Endothelial cell of umbilical vein (primary cell): Measurements from ENCODE around the gene NECAB2. TPM values are rescaled to one million over a fixed set of nuclear protein-coding genes. Genes with fewer than 3 reads are reported as not detected.

Experiments
- BruUV-seq: library from RNA; stranded (reverse); fragments of 400-500 nt; replicated peaks from 2 replicates; lab custom pipeline; 2021; lab: Mats Ljungman, UMichigan
- CTCF ChIA-PET: fragments of 300-600, 350-600 bp; sonication (Branson Sonifier 250); formaldehyde crosslinking; loops from one replicate; lab custom pipeline; 2021; ENCODE audit warnings: antibody characterized with exemption, inconsistent platforms; lab: Charles Lee
- POLR2A ChIA-PET: fragments of 300-600, 350-600 bp; sonication (Branson Sonifier 250); formaldehyde crosslinking; loops from one replicate; lab custom pipeline; 2021; ENCODE audit warnings: antibody characterized with exemption, inconsistent platforms; lab: Charles Lee
- DNase-seq: peaks from one replicate; pipeline ENCODE4 v3.0.0-alpha.2; 2011; ENCODE audit warnings: low read depth, low spot score
- FAIRE-seq: peaks from 2 replicates; lab custom pipeline; 2011; peaks lifted over from hg19 to GRCh38; lab: Jason Lieb, UNC
- H2AFZ ChIP-seq: 2 replicates; pipeline ENCODE4 v1.6.0; 2012; ENCODE audit warnings: low read depth, low read length, control low read depth, inconsistent platforms
- H3K27ac ChIP-seq: 2 replicates; pipeline ENCODE4 v1.5.1; 2011; ENCODE audit warnings: low read depth, mild to moderate bottlenecking, control low read depth, low read length, moderate library complexity; ENCODE audit not compliant: insufficient read depth
- H3K27me3 ChIP-seq, 2 experiments: 2 replicates each; pipeline versions ENCODE4 v1.6.0 to v1.6.1; 2011; ENCODE audit warnings: low read length in 2 of 2, mixed read lengths in 1 of 2; ENCODE audit not compliant: control insufficient read depth in 2 of 2, insufficient read depth in 2 of 2
- H3K36me3 ChIP-seq, 2 experiments: 2 replicates in 1 of 2; 3 replicates in 1 of 2; pipeline ENCODE4 v1.5.1; 2011; ENCODE audit warnings: low read length in 2 of 2, mild to moderate bottlenecking in 1 of 2, moderate library complexity in 1 of 2; ENCODE audit not compliant: control insufficient read depth in 2 of 2, insufficient read depth in 2 of 2; ENCODE audit errors: extremely low read depth in 1 of 2
- H3K4me1 ChIP-seq: 3 replicates; pipeline ENCODE4 v1.5.1; 2011; ENCODE audit warnings: mild to moderate bottlenecking, low read length; ENCODE audit not compliant: control insufficient read depth, insufficient read depth; ENCODE audit errors: extremely low read depth
- H3K4me2 ChIP-seq: 2 replicates; pipeline ENCODE4 v1.6.1; 2011; ENCODE audit warnings: low read length, control low read depth, mixed read lengths; ENCODE audit not compliant: insufficient read depth
- H3K4me3 ChIP-seq, 3 experiments: fragments of 200-600 bp in 1 of 3; sonication (generic), shearing (Covaris generic) in 1 of 3; replicated peaks in 1 of 3; 2 replicates each; pipeline ENCODE4 v1.5.1; 2011 to 2016; ENCODE audit warnings: control low read depth in 3 of 3, low read length in 3 of 3, mild to moderate bottlenecking in 2 of 3, inconsistent platforms in 1 of 3, low read depth in 1 of 3, moderate library complexity in 1 of 3; ENCODE audit not compliant: insufficient read depth in 1 of 3
- H3K79me2 ChIP-seq: 2 replicates; pipeline ENCODE4 v1.6.0; 2012; ENCODE audit warnings: low read length, inconsistent platforms; ENCODE audit not compliant: control insufficient read depth, insufficient read depth
- H3K9ac ChIP-seq: replicated peaks from 2 replicates; pipeline ENCODE3; 2011; ENCODE audit warnings: low read length, control low read depth; ENCODE audit not compliant: insufficient read depth; ENCODE audit errors: extremely low read depth
- H3K9me1 ChIP-seq: replicated peaks from 3 replicates; pipeline ENCODE4 v1.6.0; 2011; ENCODE audit warnings: mild to moderate bottlenecking, low read length; ENCODE audit not compliant: control insufficient read depth, insufficient read depth; ENCODE audit errors: extremely low read depth
- H3K9me3 ChIP-seq: replicated peaks from 2 replicates; pipeline ENCODE4 v1.5.1; 2012; ENCODE audit warnings: low read length, inconsistent platforms; ENCODE audit not compliant: control insufficient read depth, insufficient read depth
- H4K20me1 ChIP-seq: replicated peaks from 2 replicates; pipeline ENCODE3; 2011; ENCODE audit warnings: mild to moderate bottlenecking, low read length; ENCODE audit not compliant: control insufficient read depth, insufficient read depth; ENCODE audit errors: extremely low read depth
- EZH2 ChIP-seq: IDR thresholded peaks from 2 replicates; pipeline ENCODE4 v1.6.1; 2012; ENCODE audit warnings: borderline replicate concordance, low read depth, mild to moderate bottlenecking, moderate library complexity, low read length, inconsistent platforms; ENCODE audit not compliant: severe bottlenecking
- GATA2 ChIP-seq: IDR thresholded peaks from 2 replicates; pipeline ENCODE4 v1.7.0; 2011; ENCODE audit warnings: low read depth, mild to moderate bottlenecking, moderate library complexity, mixed read lengths, low read length; ENCODE audit not compliant: insufficient read length, insufficient read depth
- JUN ChIP-seq: IDR thresholded peaks from 2 replicates; pipeline ENCODE4 v1.6.1; 2011; ENCODE audit warnings: borderline replicate concordance, low read depth; ENCODE audit not compliant: insufficient read length, insufficient read depth
- MAX ChIP-seq: IDR thresholded peaks from 2 replicates; pipeline ENCODE4 v1.6.1; 2011; ENCODE audit not compliant: insufficient read depth, insufficient read length
- MYC ChIP-seq: IDR thresholded peaks from one replicate; pipeline ENCODE4 v1.6.1; 2011; ENCODE audit warnings: mild to moderate bottlenecking, low read depth, low read length
- POLR2A ChIP-seq: IDR thresholded peaks from 2 replicates; pipeline ENCODE4 v1.6.1; 2012; ENCODE audit warnings: low read depth, mild to moderate bottlenecking, control low read depth, low read length
- POLR2AphosphoS5 ChIP-seq: IDR thresholded peaks from 2 replicates; pipeline ENCODE4 v1.6.1; 2012; ENCODE audit warnings: low read depth, mild to moderate bottlenecking, control low read depth, low read length, moderate library complexity; ENCODE audit not compliant: insufficient read depth
- dilution Hi-C: fragments of 300-500 bp; cut with MboI; formaldehyde crosslinking; loops from one replicate; pipeline ENCODE4 v1.15.0; 2019; ENCODE audit warnings: low sequenced_read_pairs; ENCODE audit not compliant: extremely low pct_ligation_motif_present
- intact Hi-C: fragments of 100-400 bp; cut with micrococcal nuclease; formaldehyde crosslinking; loops from one replicate; pipeline ENCODE4 v1.10.0; 2022
- polyA plus RNA-seq, 4 experiments: library from polyadenylated mRNA; depleted of rRNA in 3 of 4; stranded (reverse) in 3 of 4; unstranded in 1 of 4; fragments of >200 nt; gene quantifications; 2 replicates each; pipeline versions ENCODE4 v1.2.1 to v1.2.3, GENCODE V29; 2011 to 2012; ENCODE audit warnings: missing spikeins in 1 of 4
- total RNA-seq: library from RNA; stranded (reverse); gene quantifications from 2 replicates; pipeline ENCODE4 v1.2.3, GENCODE V29; 2021

The NECAB2 gene
- total and polyA plus RNA-seq, 2 donors (not counting 3 experiments of a cell fraction or from before 2014, with no cell fraction given): 0.26 to 0.31 TPM

GRCh38 chr16:84009282-84009681 lies 41.2 kb downstream of the NECAB2 start:
- CTCF ChIA-PET: no interaction called here
- no TSS peak for BruUV-seq
- Histone ChIP-seq H3K4me3 (no peak overlapping the region), H3K9ac (no peak overlapping the region), H3K79me2 (no peaks in the 10 kb centered on the region), H3K27me3 (peaks cover 0 to 1% of the 10 kb centered on the region in 2 experiments), H3K4me1 (no peaks in the 10 kb centered on the region), H3K4me2 (no peak overlapping the region), H4K20me1 (no peaks in the 10 kb centered on the region), H3K9me1 (no peaks in the 10 kb centered on the region), H3K27ac (no peak overlapping the region), H3K9me3 (no peaks in the 10 kb centered on the region), H2AFZ (no peak overlapping the region), H3K36me3 (no peaks in the 10 kb centered on the region)
- no peak for FAIRE-seq
- intact Hi-C loops: no loop called here
- POLR2A ChIA-PET: no interaction called here
- dilution Hi-C loops: no loop called here
- TF ChIP-seq POLR2A: no peak
- no peak for TF ChIP-seq MAX
- TF ChIP-seq MYC: no peak
- TF ChIP-seq JUN: no peak
- no peak for TF ChIP-seq GATA2
- TF ChIP-seq EZH2: no peak
- no peak for TF ChIP-seq POLR2AphosphoS5
- no peak for DNase-seq
